VCaP (cell line): Measurements from ENCODE around the gene SLC22A25.
A peak's percentile ranks its signal among the peaks of the same experiment; 100 is the strongest.
"Not testable (repeated sequence)": the region's sequence is repeated elsewhere in the genome, so short reads cannot be mapped to it uniquely, and the experiment has no call there.

ENCODE experiments used
- H3K27ac ChIP-seq: fragments of 450-650 bp; 2 replicates; pipeline ENCODE4 v1.5.1; 2017
- CTCF ChIP-seq: fragments of 450-650 bp; conservative IDR thresholded peaks from 2 replicates; pipeline ENCODE4 v1.5.1; 2017; ENCODE audit warnings: mild to moderate bottlenecking, moderate library complexity

Gene SLC22A25

GRCh38 chr11:63273685-63274084 lies 30.3 kb upstream of the SLC22A25 start:
- no peak overlapping the region for H3K27ac ChIP-seq
- TF ChIP-seq CTCF, result no peak

GRCh38 chr11:63262547-63262946 lies 19.1 kb upstream of the SLC22A25 start:
- no peak overlapping the region for H3K27ac ChIP-seq
- TF ChIP-seq CTCF, result no peak

GRCh38 chr11:63251312-63251711 lies 7.9 kb upstream of the SLC22A25 start:
- no peak overlapping the region for H3K27ac ChIP-seq
- TF ChIP-seq CTCF, result no peak

GRCh38 chr11:63250162-63251050 lies 7.0 kb upstream of the SLC22A25 start:
- H3K27ac ChIP-seq, result no peak overlapping the region
- no peak for TF ChIP-seq CTCF

- no peak for TF ChIP-seq CTCF
- H3K27ac ChIP-seq, result no peak overlapping the region
Measured at GRCh38 chr11:63248966-63249365, 5.6 kb upstream of the SLC22A25 start.

- H3K27ac ChIP-seq, result not testable (repeated sequence)
Measured at GRCh38 chr11:63247237-63248002, 4.0 kb upstream of the SLC22A25 start.

- 0 out of 2 replicates have a peak overlapping the region, but pooled peaks have one; percentile 0 for H3K27ac ChIP-seq
- TF ChIP-seq CTCF, result no peak
Measured at GRCh38 chr11:63246045-63246444, 2.6 kb upstream of the SLC22A25 start.

- no peak overlapping the region for H3K27ac ChIP-seq
- no peak for TF ChIP-seq CTCF
Measured at GRCh38 chr11:63244862-63245261, 1.5 kb upstream of the SLC22A25 start.
